Endothelial cell of umbilical vein (primary cell): ENCODE data around the gene AP4S1. TPM values are rescaled to one million over a fixed set of nuclear protein-coding genes. Genes with fewer than 3 reads are reported as not detected.

Source experiments
- BruUV-seq: library from RNA; stranded (reverse); fragments of 400-500 nt; replicated peaks from 2 replicates; lab custom pipeline; 2021; lab: Mats Ljungman, UMichigan
- CTCF ChIA-PET: fragments of 300-600, 350-600 bp; sonication (Branson Sonifier 250); formaldehyde crosslinking; loops from one replicate; lab custom pipeline; 2021; ENCODE audit warnings: antibody characterized with exemption, inconsistent platforms; lab: Charles Lee
- POLR2A ChIA-PET: fragments of 300-600, 350-600 bp; sonication (Branson Sonifier 250); formaldehyde crosslinking; loops from one replicate; lab custom pipeline; 2021; ENCODE audit warnings: antibody characterized with exemption, inconsistent platforms; lab: Charles Lee
- DNase-seq: peaks from one replicate; pipeline ENCODE4 v3.0.0-alpha.2; 2011; ENCODE audit warnings: low read depth, low spot score
- FAIRE-seq: peaks from 2 replicates; lab custom pipeline; 2011; peaks lifted over from hg19 to GRCh38; lab: Jason Lieb, UNC
- H2AFZ ChIP-seq: 2 replicates; pipeline ENCODE4 v1.6.0; 2012; ENCODE audit warnings: low read depth, low read length, control low read depth, inconsistent platforms
- H3K27ac ChIP-seq: 2 replicates; pipeline ENCODE4 v1.5.1; 2011; ENCODE audit warnings: low read depth, mild to moderate bottlenecking, control low read depth, low read length, moderate library complexity; ENCODE audit not compliant: insufficient read depth
- H3K27me3 ChIP-seq, 2 experiments: 2 replicates each; pipeline versions ENCODE4 v1.6.0 to v1.6.1; 2011; ENCODE audit warnings: low read length in 2 of 2, mixed read lengths in 1 of 2; ENCODE audit not compliant: control insufficient read depth in 2 of 2, insufficient read depth in 2 of 2
- H3K36me3 ChIP-seq, 2 experiments: 2 replicates in 1 of 2; 3 replicates in 1 of 2; pipeline ENCODE4 v1.5.1; 2011; ENCODE audit warnings: low read length in 2 of 2, mild to moderate bottlenecking in 1 of 2, moderate library complexity in 1 of 2; ENCODE audit not compliant: control insufficient read depth in 2 of 2, insufficient read depth in 2 of 2; ENCODE audit errors: extremely low read depth in 1 of 2
- H3K4me1 ChIP-seq: 3 replicates; pipeline ENCODE4 v1.5.1; 2011; ENCODE audit warnings: mild to moderate bottlenecking, low read length; ENCODE audit not compliant: control insufficient read depth, insufficient read depth; ENCODE audit errors: extremely low read depth
- H3K4me2 ChIP-seq: 2 replicates; pipeline ENCODE4 v1.6.1; 2011; ENCODE audit warnings: low read length, control low read depth, mixed read lengths; ENCODE audit not compliant: insufficient read depth
- H3K4me3 ChIP-seq, 3 experiments: fragments of 200-600 bp in 1 of 3; sonication (generic), shearing (Covaris generic) in 1 of 3; replicated peaks in 1 of 3; 2 replicates each; pipeline ENCODE4 v1.5.1; 2011 to 2016; ENCODE audit warnings: control low read depth in 3 of 3, low read length in 3 of 3, mild to moderate bottlenecking in 2 of 3, inconsistent platforms in 1 of 3, low read depth in 1 of 3, moderate library complexity in 1 of 3; ENCODE audit not compliant: insufficient read depth in 1 of 3
- H3K79me2 ChIP-seq: 2 replicates; pipeline ENCODE4 v1.6.0; 2012; ENCODE audit warnings: low read length, inconsistent platforms; ENCODE audit not compliant: control insufficient read depth, insufficient read depth
- H3K9ac ChIP-seq: replicated peaks from 2 replicates; pipeline ENCODE3; 2011; ENCODE audit warnings: low read length, control low read depth; ENCODE audit not compliant: insufficient read depth; ENCODE audit errors: extremely low read depth
- H3K9me1 ChIP-seq: replicated peaks from 3 replicates; pipeline ENCODE4 v1.6.0; 2011; ENCODE audit warnings: mild to moderate bottlenecking, low read length; ENCODE audit not compliant: control insufficient read depth, insufficient read depth; ENCODE audit errors: extremely low read depth
- H3K9me3 ChIP-seq: replicated peaks from 2 replicates; pipeline ENCODE4 v1.5.1; 2012; ENCODE audit warnings: low read length, inconsistent platforms; ENCODE audit not compliant: control insufficient read depth, insufficient read depth
- H4K20me1 ChIP-seq: replicated peaks from 2 replicates; pipeline ENCODE3; 2011; ENCODE audit warnings: mild to moderate bottlenecking, low read length; ENCODE audit not compliant: control insufficient read depth, insufficient read depth; ENCODE audit errors: extremely low read depth
- CTCF ChIP-seq, 2 donors: IDR thresholded peaks; 1 replicate in 1 of 2; 2 replicates in 1 of 2; pipeline ENCODE4 v1.5.1; 2011; ENCODE audit warnings: low read length in 2 of 2, mild to moderate bottlenecking in 2 of 2, moderate library complexity in 2 of 2, control low read depth in 1 of 2, inconsistent platforms in 1 of 2, low read depth in 1 of 2; ENCODE audit not compliant: insufficient read depth in 1 of 2; ENCODE audit errors: extremely low read depth in 1 of 2
- EZH2 ChIP-seq: IDR thresholded peaks from 2 replicates; pipeline ENCODE4 v1.6.1; 2012; ENCODE audit warnings: borderline replicate concordance, low read depth, mild to moderate bottlenecking, moderate library complexity, low read length, inconsistent platforms; ENCODE audit not compliant: severe bottlenecking
- FOS ChIP-seq: IDR thresholded peaks from 2 replicates; pipeline ENCODE4 v1.6.1; 2011; ENCODE audit warnings: mild to moderate bottlenecking, low read length, moderate library complexity, borderline replicate concordance; ENCODE audit not compliant: insufficient read depth
- GATA2 ChIP-seq: IDR thresholded peaks from 2 replicates; pipeline ENCODE4 v1.7.0; 2011; ENCODE audit warnings: low read depth, mild to moderate bottlenecking, moderate library complexity, mixed read lengths, low read length; ENCODE audit not compliant: insufficient read length, insufficient read depth
- JUN ChIP-seq: IDR thresholded peaks from 2 replicates; pipeline ENCODE4 v1.6.1; 2011; ENCODE audit warnings: borderline replicate concordance, low read depth; ENCODE audit not compliant: insufficient read length, insufficient read depth
- MAX ChIP-seq: IDR thresholded peaks from 2 replicates; pipeline ENCODE4 v1.6.1; 2011; ENCODE audit not compliant: insufficient read depth, insufficient read length
- MYC ChIP-seq: IDR thresholded peaks from one replicate; pipeline ENCODE4 v1.6.1; 2011; ENCODE audit warnings: mild to moderate bottlenecking, low read depth, low read length
- POLR2A ChIP-seq: IDR thresholded peaks from 2 replicates; pipeline ENCODE4 v1.6.1; 2012; ENCODE audit warnings: low read depth, mild to moderate bottlenecking, control low read depth, low read length
- POLR2AphosphoS5 ChIP-seq: IDR thresholded peaks from 2 replicates; pipeline ENCODE4 v1.6.1; 2012; ENCODE audit warnings: low read depth, mild to moderate bottlenecking, control low read depth, low read length, moderate library complexity; ENCODE audit not compliant: insufficient read depth
- dilution Hi-C: fragments of 300-500 bp; cut with MboI; formaldehyde crosslinking; loops from one replicate; pipeline ENCODE4 v1.15.0; 2019; ENCODE audit warnings: low sequenced_read_pairs; ENCODE audit not compliant: extremely low pct_ligation_motif_present
- intact Hi-C: fragments of 100-400 bp; cut with micrococcal nuclease; formaldehyde crosslinking; loops from one replicate; pipeline ENCODE4 v1.10.0; 2022
- polyA plus RNA-seq, 4 experiments: library from polyadenylated mRNA; depleted of rRNA in 3 of 4; stranded (reverse) in 3 of 4; unstranded in 1 of 4; fragments of >200 nt; gene quantifications; 2 replicates each; pipeline versions ENCODE4 v1.2.1 to v1.2.3, GENCODE V29; 2011 to 2012; ENCODE audit warnings: missing spikeins in 1 of 4
- total RNA-seq: library from RNA; stranded (reverse); gene quantifications from 2 replicates; pipeline ENCODE4 v1.2.3, GENCODE V29; 2021

The AP4S1 gene
- total and polyA plus RNA-seq, 2 donors (not counting 3 experiments of a cell fraction or from before 2014, with no cell fraction given) = 2.8 to 7.2 TPM

- peak within 1 kb of the TSS; percentile 89 to 99 (median 96) for H3K4me3 ChIP-seq
- H3K79me2 ChIP-seq = peaks cover 49% of the 10 kb centered on the region
- peak within 1 kb of the TSS; percentile 99 for H3K4me2 ChIP-seq
- DNase-seq (no peak), FAIRE-seq (no peak)
- H3K9me1 ChIP-seq = no peaks in the 10 kb centered on the region
- TF ChIP-seq POLR2A (no peak), EZH2 (no peak), JUN (no peak), MYC (no peak), CTCF (IDR thresholded peaks at IDR 0.05; ENCODE audit: extremely low read depth in 1 of 2, insufficient read depth in 1 of 2, low read depth in 1 of 2, low read length in 2 of 2) (no peak), POLR2AphosphoS5 (no peak), MAX (no peak), FOS (no peak), GATA2 (no peak)
- peak within 1 kb of the TSS; percentile 95 for H3K27ac ChIP-seq
- no peaks in the 10 kb centered on the region for H3K9me3 ChIP-seq
- ChIA-PET CTCF (interaction anchor here (0.8 to 3.1 kb wide), 7 partner anchors 12 to 181 kb away, joined by 4 to 21 read pairs (median 6); partner anchors contain the start of gene HECTD1), POLR2A (interaction anchor here (0.9 to 1.6 kb wide), 4 partner anchors 10 to 182 kb away, joined by 4 to 26 read pairs (median 6); no protein-coding TSS in a partner anchor)
- dilution Hi-C loops = no loop called here
- intact Hi-C loops = loop anchor here (1.0 to 5.0 kb wide), 4 partner anchors 12 to 181 kb away; partner anchors contain the start of gene HECTD1
- peaks cover 21% of the 10 kb centered on the region for H3K4me1 ChIP-seq
- H3K36me3 ChIP-seq = no peaks in the 10 kb centered on the region
- H3K9ac ChIP-seq = peak within 1 kb of the TSS; percentile 92
- peaks cover 8% of the 10 kb centered on the region for H4K20me1 ChIP-seq
- BruUV-seq = no TSS peak
- no peaks in the 10 kb centered on the region for H3K27me3 ChIP-seq
- peak within 1 kb of the TSS; percentile 87 for H2AFZ ChIP-seq
These were observed 614 bp downstream of the AP4S1 start, which contains the start of gene STRN3 for GRCh38 chr14:31026077-31026449. Gene STRN3 (minus strand): TSS chr14:31026379. CDS start chr14:31026185, 194 bp downstream.
